HG03469 (cell line): Measurements from ENCODE around the gene PLEKHH1.

Source experiments
- ATAC-seq: cut with Tn5 transposase; IDR thresholded peaks from one replicate; pipeline ENCODE4 v1.9.1; 2021; ENCODE audit warnings: mild to moderate bottlenecking, moderate library complexity, moderate number of reproducible peaks; ENCODE audit not compliant: unreplicated experiment

PLEKHH1 gene

DNA sequence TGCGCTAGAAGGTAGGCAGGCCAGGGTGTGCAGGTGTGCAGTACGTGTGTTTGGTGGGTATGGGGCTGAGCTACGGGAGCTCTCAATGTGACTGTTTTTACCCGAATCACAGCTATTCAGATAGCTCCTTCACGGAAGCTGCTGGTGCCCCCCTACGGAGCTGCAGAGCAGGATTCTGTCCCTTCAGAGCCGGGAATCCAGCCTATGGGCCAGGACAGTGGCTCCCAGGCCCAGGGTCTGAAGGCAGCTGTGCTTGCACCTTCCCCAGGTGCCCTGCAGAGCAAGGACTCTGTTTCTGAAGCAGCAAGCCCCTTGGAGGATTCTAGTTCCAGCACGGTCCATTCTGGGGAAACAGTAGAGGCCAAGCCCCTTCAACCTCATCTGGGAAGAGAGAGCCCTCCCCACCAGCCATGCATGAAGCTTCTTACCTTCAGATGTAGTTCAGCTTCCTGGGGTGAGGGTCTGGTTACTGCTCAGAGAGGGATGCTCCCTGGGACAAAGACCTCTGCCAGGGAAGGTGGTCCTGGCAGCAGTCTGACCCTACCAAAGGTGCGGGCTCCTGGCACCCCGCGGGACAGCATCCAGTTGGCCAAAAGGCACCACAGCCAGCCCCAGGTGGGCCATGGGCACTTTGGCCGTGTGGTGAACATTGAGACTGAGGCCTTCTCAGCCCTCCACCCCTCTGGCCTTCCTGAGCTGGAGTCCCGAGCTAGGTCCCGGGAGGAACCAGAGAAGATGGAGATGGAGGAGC, 29.1 kb downstream of the PLEKHH1 start:
- ATAC-seq: no peak

DNA sequence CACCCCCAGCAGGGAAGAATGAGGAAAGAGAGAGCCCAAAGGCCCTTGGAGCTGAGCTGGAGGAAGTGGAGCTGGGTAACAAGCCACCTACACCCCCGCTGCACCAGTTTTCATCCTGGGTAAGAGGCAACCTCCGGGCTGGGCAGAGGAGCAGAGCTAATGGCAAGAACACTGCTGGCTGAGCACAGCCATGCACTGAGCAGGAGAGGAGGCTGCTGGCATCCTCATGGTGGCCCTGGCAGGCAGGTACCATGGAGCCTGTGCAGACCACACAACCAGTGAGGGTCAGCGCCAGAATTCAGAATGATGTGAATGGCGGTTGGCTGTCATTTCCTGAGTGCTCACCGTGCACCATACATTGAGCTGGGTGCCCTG, 29.7 kb downstream of the PLEKHH1 start:
- no peak for ATAC-seq

DNA sequence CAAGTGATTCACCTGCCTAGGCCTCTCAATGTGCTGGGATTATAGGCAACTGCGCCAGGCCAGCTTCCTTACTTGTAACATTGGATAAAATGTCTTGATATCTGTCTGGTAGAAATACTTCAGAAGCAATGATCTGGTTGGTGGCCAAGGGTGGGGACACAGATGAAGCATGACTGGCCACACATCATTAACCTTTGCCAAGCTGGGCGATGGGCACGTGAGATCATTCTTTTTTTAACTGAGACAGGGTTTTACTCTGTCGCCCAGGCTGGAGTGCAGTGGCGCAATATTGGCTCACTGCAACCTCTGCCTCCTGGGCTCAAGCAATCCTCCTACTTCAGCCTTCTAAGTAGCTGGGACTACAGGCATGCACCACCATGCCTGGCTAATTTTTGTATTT, 31.1 kb downstream of the PLEKHH1 start:
- ATAC-seq: no peak

DNA sequence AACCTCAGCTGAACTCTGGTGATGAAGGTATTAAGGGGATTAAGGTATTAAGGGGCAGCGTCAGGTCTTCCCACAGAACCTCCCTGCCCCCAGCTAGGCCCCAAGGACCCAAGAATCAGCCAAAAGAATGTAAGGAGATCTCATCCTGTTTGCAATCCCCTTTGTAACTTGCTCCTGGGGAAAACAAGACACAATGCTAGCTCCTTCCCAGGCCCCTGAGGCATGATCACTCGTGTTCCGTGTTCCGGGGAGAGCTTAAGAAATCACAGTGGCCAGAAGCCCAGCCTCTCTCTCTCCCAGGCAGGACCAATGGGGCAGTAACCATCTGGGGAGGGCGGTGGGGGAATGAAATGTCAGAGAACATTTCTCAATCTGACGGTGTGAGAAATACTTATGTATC, 33.8 kb downstream of the PLEKHH1 start:
- no peak for ATAC-seq

DNA sequence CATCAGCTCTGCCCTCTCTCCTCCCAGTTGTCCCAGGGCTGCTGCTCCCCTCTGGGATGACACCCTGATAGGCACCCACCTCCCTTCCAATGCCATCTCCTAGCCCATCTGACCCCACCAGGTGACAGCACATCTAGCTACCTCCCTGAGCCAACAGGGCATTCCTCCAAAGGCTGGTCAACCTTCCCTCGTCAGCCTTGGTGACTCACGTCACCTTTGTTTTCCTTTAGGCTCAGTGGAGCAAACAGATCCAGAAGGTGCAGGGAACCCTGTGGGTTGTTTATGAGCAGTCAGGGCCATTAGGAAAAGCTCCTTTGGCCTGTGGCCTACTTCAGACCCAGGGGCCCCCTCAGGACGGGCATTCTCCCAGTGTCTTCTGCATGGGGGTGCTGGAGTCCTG, 34.6 kb downstream of the PLEKHH1 start:
- no peak for ATAC-seq

DNA sequence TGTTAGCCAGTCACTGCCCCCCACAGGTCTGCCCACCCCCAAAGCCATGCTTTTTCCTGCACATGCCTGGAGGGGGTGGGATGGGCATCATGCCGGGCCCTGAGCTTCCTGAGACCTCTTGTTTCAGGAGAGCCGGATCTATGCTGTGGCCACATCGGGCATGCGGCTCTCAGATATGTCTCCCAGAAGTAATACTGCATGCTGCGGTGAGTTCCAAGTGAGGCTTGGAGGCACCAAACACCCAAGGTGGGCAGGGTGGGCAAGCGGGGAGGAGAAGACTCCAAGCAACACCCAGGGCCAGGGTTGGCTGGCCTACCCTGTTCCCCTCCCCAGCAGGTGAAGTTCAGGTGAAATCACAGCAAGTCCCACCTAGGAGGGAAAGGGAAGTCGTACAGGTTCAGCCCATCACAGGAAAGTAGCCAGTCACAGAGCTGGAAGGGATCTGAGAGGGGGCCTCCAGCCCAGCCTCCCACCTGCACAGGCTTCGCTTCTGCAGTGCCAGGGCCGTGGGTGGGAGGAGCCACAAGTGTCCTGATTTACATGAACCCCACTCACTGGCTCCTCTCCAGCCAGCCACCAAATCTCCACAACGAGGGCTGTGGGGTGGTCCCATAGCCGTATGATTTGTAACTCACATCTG, 36.0 kb downstream of the PLEKHH1 start:
- no peak for ATAC-seq

DNA sequence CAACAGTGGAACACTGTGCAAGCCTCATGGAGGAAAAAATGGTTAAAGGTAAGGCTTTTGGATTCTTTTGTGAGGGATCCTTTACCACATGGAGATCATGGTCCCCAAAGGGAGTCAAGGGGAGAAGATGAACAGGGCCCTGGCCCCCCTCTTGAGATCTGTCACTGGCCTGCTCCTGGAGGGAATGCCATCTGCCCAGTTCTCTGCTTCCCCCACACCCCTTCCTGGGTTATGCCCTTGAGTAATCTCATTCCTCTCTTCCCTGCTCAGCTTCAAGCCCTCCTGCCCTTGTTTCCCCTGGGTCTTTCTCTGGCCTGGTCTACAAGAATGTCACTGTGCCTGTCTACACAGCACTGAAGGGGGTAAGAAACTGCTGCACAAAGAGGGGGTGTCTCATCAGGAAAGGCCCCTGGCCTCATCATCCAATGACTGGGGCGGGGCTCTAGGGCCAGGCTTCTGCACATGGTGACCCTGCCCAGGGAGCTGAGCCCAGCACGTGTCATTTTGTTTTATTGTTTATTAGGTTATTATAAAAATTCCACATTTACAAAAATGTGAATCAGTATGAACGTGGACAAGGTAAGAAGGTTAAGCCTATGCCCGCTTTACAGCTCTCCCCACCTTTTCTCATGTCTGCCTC, 36.7 kb downstream of the PLEKHH1 start:
- ATAC-seq: no peak

DNA sequence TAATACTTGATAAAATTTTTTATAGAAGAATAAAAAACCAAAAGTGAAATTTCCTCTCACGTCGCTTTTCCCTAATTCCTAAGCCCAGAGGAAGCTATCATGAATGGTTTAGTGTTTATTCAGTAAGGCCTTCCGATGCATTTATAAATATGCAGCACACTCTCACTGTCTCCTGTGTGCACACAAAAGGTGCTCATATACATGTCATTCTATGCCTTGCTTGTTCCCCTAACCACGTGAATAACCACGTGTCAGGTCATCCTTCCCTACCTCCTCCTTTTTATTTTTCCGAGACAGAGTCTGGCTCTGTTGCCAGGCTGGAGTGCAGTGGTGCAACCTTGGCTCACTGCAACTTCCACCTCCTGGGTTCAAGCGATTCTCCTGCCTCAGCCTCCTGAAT, 37.4 kb downstream of the PLEKHH1 start:
- ATAC-seq: no peak

DNA sequence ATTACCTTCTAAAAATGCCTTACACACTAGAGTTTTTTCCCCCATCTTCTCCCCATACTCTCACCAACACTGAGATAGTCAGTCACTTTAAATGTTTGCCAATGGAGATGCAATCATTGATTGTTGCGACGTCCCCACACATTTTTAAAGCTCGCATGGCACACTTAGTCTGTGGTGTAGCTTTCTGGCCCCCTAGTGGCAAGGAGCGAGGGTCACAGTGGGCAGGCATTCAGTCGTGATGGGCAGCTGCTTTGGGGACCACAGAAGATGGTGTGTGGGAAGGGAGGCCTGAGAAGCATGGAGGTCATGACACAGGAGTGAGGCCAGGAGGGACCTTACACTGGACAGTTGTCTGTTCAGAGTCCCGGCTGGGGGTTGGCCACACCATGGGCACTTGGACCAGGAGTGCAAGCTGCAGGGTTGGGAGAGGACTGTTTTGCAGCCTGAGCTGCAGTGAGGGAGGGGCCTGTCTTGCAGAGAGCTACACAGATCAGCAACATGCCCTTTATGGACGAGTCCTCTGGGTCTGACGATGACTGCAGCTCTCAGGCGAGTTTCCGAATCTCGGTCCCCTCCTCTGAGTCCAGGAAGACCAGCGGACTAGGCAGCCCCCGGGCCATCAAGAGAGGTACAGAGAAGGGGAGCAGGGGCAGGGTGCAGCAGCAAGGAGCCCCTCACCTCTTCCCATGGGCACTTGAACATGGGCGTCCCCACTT, 38.3 kb downstream of the PLEKHH1 start:
- ATAC-seq: no peak

DNA sequence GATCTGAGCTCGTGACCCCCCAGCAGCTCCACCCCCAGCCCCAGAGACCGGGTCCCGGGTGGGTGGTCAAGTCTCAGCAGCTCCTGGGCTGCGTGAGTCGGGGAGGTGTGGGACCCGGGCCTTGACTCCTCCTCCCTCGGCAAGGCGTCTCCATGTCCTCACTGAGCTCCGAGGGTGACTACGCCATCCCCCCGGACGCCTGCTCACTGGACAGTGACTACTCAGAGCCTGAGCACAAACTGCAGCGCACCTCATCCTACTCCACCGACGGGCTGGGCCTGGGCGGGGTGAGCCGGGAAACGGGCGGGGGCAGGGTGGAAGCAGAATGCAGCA, 38.9 kb downstream of the PLEKHH1 start:
- ATAC-seq: no peak

DNA sequence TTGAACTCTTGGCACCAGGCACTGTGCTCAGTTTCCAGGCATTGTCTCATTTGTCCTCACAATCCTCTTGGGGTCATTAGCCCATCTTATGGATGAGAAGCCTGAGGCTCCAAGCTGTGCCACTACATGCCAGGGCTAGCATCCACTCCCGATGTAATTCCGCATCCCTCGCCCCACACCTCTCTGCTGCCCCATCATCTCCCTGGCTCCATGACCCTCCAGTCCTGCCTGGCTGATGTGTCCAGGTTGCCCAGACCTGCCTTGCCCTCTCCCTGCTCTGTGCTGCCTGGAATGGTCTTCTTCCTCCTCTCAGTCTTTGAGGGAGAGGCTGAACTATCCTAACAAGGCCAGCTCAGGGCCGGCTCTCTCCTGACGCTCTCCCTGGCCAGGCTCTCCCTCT, 39.5 kb downstream of the PLEKHH1 start:
- ATAC-seq: no peak

DNA sequence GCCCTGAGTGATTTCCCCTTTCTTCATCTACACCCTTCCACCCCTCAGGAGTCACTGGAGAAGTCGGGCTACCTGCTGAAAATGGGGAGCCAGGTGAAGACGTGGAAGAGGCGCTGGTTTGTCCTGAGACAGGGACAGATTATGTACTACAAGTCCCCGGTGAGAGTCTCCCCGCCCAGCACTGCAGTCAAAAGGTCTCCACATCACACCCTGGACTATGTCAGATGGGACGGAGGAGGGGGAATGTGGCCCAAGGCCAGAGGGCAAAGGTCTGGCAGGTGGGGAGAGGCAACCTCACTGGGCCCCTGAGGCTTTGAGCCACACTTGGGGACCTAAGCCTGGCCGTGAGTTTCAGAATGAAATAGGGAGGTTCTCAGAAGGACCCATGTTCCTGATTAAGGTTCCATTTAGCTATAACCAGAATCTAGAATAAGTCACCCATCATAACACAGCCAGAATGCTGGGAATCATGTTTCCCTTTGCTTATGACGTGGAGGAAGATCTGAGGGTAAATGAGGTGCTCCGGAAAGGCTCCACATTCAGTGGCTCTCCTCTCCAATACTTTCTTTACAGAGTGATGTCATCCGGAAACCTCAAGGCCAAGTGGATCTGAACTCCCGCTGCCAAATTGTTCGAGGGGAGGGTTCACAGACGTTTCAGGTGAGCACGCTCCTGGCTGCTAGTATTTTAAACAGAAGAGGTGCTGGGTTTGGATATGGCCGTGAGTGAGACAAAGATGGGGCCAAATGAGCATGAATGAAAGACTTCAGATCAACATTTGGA, 40.3 kb downstream of the PLEKHH1 start:
- no peak for ATAC-seq

DNA sequence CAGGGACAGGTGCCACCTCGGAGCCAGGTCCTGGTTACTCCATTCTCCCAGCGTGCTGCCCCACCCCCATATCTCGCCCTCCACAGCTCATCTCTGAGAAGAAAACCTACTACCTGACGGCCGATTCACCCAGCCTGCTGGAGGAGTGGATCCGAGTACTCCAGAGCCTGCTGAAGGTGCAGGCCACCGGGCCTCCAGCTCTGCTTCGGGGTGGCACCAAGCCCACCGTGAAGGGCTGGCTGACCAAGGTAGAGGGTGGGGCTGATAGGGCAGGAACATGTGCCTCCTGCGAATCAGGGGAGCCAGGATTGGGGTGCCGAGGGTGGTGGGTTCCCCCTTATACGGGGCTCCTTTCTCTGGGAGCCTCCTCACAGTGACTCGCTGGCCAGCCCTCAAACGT, 41.1 kb downstream of the PLEKHH1 start:
- ATAC-seq: no peak

DNA sequence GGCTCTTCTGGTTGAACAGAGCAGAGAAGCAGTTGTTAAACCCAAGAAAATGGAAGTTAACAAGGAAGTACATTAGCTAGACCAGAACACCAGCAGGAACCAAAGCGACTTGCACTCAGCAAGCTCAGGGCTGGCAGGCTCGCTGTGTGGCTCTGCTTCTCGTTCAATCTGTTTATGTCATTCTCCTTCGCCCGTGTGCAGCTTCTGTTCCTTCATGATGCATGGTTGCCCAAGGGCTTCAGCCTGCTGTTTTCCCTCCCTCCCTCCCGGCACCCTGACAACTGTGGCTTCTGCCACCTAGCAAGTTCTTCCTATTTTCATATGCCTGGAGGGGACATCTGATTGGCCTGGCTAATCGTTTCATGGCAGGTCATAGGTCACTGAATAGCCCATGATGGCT, 41.7 kb downstream of the PLEKHH1 start:
- no peak for ATAC-seq

DNA sequence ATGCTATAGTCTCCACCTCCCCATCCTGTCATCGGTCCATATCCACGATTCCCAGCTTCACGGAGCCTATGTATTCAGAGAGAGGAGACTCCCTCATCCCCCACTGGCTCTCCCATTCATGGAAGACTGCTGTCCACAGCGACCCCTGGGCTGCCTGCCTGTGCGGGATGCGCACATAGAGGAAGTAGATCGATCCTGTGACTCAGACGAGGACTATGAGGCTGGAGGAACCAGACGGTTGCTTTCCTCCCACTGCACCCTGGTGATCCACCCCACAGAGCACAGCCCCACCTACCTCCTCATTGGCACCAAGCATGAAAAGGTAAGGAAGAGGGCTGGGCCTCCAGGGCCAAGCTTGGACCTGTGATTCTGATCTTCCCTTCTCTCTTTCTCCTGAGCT, 42.6 kb downstream of the PLEKHH1 start:
- no peak for ATAC-seq

DNA sequence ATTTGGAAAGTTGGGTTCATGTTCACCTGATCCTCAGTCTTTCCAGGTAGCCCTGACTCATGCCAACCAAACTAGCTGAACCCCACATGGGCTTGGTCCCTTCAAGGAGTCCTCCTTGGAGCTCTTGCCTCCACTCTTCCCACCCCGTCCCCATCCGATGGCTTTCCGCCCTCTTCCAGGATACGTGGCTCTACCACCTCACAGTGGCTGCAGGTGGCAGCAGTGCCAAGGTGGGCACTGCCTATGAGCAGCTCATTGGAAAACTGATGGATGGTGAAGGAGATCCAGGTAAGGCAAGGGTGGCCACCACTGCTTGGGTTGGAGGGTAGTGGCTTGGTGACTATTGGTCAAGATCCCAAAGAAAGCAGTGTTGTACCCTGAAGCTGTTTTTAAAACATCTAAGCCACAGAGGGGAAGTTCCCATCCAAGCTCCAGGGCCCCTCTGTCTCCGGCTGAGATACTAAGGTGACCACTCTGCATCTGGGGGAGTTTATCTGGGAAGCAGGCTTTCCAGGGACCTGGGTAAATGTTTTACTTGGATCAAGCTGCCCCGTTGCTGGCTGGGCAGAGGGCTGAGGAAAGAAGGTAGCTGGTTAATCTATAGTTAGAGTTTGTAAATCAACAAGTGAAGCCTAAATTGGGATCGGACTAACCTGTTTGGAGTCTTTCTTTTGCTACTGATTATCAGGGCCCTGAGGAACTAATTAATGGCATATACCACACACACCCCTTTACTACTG, 43.3 kb downstream of the PLEKHH1 start:
- no peak for ATAC-seq

DNA sequence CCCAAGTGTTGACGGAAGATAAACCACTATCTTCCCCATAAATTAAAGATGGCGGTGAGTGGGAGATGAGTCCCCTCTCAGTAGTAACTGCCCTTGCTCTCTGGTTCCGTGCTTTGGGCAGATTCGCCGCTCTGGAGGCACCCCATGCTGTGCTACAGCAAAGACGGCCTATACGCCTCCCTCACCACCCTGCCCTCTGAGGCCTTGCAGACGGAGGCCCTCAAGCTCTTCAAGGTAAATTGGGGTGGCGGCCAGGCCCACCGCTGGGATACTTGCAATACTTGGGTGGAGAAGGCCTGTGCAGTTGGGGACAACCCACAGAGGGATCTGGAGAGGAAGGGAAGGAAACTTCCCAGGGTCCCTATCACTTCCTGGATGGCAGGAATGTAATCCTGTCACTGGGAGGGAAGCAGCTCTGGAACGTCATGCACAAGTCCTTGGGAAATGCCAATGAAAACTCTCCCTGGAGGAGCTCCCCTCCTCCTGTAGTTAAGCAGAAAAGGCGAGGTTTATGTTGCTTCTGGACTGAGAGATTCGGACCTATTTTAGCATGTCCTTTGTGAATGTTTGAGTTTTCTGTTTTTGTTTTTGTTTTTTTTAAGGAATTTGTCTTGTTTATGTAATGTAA, 44.2 kb downstream of the PLEKHH1 start:
- ATAC-seq: no peak

DNA sequence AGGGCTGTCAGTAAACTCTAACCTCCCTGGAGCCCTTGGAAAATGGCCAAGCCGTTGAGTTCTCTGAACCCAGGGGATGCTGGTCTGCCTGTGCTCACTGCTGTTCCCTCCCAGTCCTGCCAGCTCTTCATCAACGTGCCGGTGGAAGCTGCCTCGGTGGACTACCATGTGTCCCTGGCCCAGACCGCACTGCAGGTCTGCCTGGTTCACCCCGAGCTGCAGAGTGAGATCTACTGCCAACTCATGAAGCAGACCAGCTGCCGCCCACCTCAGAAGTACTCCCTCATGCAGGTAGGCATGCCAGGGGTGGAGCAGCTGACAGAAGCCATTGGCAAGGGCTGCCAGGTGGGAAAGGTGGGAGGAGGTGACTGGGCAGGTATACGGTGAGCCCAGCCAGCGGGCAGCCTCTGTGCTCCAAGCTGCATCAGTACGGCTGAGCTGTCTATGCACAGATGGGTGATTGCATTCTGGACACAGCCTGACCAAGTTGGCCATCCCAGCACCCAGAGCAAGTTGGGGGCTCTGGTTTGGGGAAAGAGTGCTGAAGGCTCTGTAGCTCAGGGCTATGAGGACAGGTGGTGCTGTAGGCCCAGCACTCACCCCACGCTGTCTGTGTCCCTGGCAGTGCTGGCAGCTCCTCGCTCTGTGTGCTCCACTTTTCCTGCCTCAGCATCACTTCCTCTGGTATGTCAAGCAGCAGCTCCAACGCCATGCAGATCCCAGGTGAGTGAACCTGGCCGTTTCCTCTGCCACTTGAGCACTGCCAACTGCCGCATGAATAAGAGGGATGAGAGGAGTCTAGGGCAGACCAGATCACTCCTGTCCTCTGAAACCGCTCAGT, 45.0 kb downstream of the PLEKHH1 start:
- ATAC-seq: no peak

DNA sequence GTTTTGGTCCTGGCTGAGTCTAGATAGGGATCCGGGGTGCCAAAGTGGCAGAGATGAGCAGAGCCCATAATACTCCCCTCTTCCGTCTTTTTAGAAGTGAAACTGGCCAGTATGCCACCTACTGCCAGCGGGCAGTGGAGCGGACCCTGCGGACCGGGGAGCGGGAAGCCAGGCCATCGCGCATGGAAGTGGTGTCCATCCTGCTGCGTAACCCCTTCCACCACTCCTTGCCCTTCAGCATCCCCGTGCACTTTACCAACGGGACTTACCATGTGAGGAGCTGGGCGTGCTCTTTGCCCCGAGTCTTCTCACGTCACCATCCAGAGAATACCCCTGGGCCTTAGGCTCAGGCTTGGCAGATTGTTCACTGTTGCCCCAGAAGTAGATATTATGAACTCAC, 46.0 kb downstream of the PLEKHH1 start:
- ATAC-seq: no peak
